K562 (cell line): ENCODE data around the gene YPEL1. TPM values are rescaled to one million over a fixed set of nuclear protein-coding genes. Genes with fewer than 3 reads are reported as not detected.

Experiments
- ATAC-seq: fragments of 200-7000 bp; cut with Tn5 transposase; 3 replicates; pipeline ENCODE4 v1.9.1; 2020; ENCODE audit warnings: moderate library complexity
- BruUV-seq: library from RNA; stranded (reverse); fragments of 400-500 nt; replicated peaks from 2 replicates; lab custom pipeline; 2021; lab: Mats Ljungman, UMichigan
- CTCF ChIA-PET: fragments of 300-600 bp; formaldehyde crosslinking; extraction: SDS; loops from one replicate; lab custom pipeline; 2021; ENCODE audit warnings: low intra/inter-chr PET ratio; lab: Yijun Ruan, JAX
- POLR2A ChIA-PET: fragments of 300-600, 350-650 bp; sonication (Branson Sonifier 250); formaldehyde crosslinking; extraction: SDS; loops from one replicate; lab custom pipeline; 2021; ENCODE audit warnings: antibody characterized with exemption, inconsistent platforms; lab: Yijun Ruan, JAX
- DNase-seq, 4 experiments: peaks; one replicate each; pipeline versions ENCODE4 v3.0.0 to v3.0.0-alpha.2; 2011 to 2018; ENCODE audit warnings: low spot score in 3 of 4, mixed read lengths in 3 of 4; ENCODE audit errors: extremely low read depth in 1 of 4
- FAIRE-seq: peaks from 2 replicates; lab custom pipeline; 2011; peaks lifted over from hg19 to GRCh38; lab: Jason Lieb, UNC
- H2AFZ ChIP-seq: 2 replicates; pipeline ENCODE4 v1.6.0; 2011; ENCODE audit warnings: low read depth, low read length, control low read depth, inconsistent platforms
- H3K27ac ChIP-seq: fragments of 200-600 bp; 3 replicates; pipeline ENCODE4 v1.8.0; 2011; ENCODE audit warnings: low read depth, mild to moderate bottlenecking, control low read depth, inconsistent platforms, low read length, moderate library complexity, mixed read lengths; ENCODE audit errors: extremely low read depth
- H3K27me3 ChIP-seq, 2 experiments: fragments of 300-600 bp in 1 of 2; 2 replicates in 1 of 2; 3 replicates in 1 of 2; pipeline versions ENCODE4 v1.6.0 to v1.8.0; 2011; ENCODE audit warnings: inconsistent platforms in 2 of 2, low read length in 2 of 2, mild to moderate bottlenecking in 1 of 2, mixed read lengths in 1 of 2, moderate library complexity in 1 of 2; ENCODE audit not compliant: control insufficient read depth in 2 of 2, insufficient read depth in 2 of 2
- H3K36me3 ChIP-seq: fragments of 300-600 bp; 3 replicates; pipeline ENCODE4 v1.8.0; 2011; ENCODE audit warnings: mild to moderate bottlenecking, low read length, inconsistent platforms; ENCODE audit not compliant: control insufficient read depth, insufficient read depth
- H3K4me1 ChIP-seq, 2 experiments: fragments of 200-600 bp in 1 of 2; replicated peaks in 1 of 2; 2 replicates in 1 of 2; 3 replicates in 1 of 2; pipeline versions ENCODE4 v1.5.1 to v1.8.0; 2011; ENCODE audit warnings: inconsistent platforms in 2 of 2, low read length in 2 of 2, mild to moderate bottlenecking in 1 of 2, mixed read lengths in 1 of 2, moderate library complexity in 1 of 2; ENCODE audit not compliant: control insufficient read depth in 2 of 2, insufficient read depth in 2 of 2
- H3K4me2 ChIP-seq: 2 replicates; pipeline ENCODE4 v1.6.1; 2011; ENCODE audit warnings: low read length, control low read depth, inconsistent platforms, mixed read lengths; ENCODE audit not compliant: insufficient read depth
- H3K4me3 ChIP-seq: fragments of 200-600 bp; sonication (generic), shearing (Covaris generic); 2 replicates; pipeline ENCODE4 v1.5.1; 2016; ENCODE audit warnings: control low read depth, inconsistent platforms
- H3K79me2 ChIP-seq: fragments of 200-600 bp; 3 replicates; pipeline ENCODE4 v1.8.0; 2011; ENCODE audit warnings: low read length, inconsistent platforms; ENCODE audit not compliant: control insufficient read depth, insufficient read depth
- H3K9ac ChIP-seq, 2 experiments: 2 replicates each; pipeline versions ENCODE4 v1.6.0 to v1.6.1; 2011; ENCODE audit warnings: low read depth in 2 of 2, low read length in 2 of 2, control low read depth in 1 of 2, inconsistent platforms in 1 of 2, mild to moderate bottlenecking in 1 of 2, mixed read lengths in 1 of 2; ENCODE audit not compliant: insufficient read depth in 1 of 2
- H3K9me1 ChIP-seq: one replicate; pipeline ENCODE4 v1.6.0; 2011; ENCODE audit warnings: inconsistent platforms, mild to moderate bottlenecking, low read length, moderate library complexity; ENCODE audit not compliant: control insufficient read depth, insufficient read depth
- H3K9me3 ChIP-seq: replicated peaks from 2 replicates; pipeline ENCODE4 v1.5.1; 2011; ENCODE audit warnings: low read depth, low read length, inconsistent platforms; ENCODE audit not compliant: control insufficient read depth, insufficient read depth
- H4K20me1 ChIP-seq: replicated peaks from 2 replicates; pipeline ENCODE4 v1.6.1; 2011; ENCODE audit warnings: low read length, inconsistent platforms, mixed read lengths; ENCODE audit not compliant: control insufficient read depth, insufficient read depth
- ILF3 ChIP-seq: fragments of 450-650 bp; IDR thresholded peaks from 2 replicates; pipeline ENCODE4 v1.6.1; 2018; ENCODE audit warnings: antibody characterized with exemption, mild to moderate bottlenecking, moderate library complexity, borderline replicate concordance
- whole genome bisulfite sequencing: fragments of 100-300 bp; shearing (Covaris generic); methylation state at CpG from one replicate; pipeline ENCODE4 v1.1.6; 2016; ENCODE audit warnings: low coverage, mixed read lengths; ENCODE audit not compliant: insufficient coverage; ENCODE audit errors: missing lambda C conversion rate; 5-methylcytosine and 5-hydroxymethylcytosine counted together
- in situ Hi-C: fragments of 300-500 bp; cut with MboI; formaldehyde crosslinking; loops from 4 replicates; pipeline ENCODE4 v1.15.0; 2018; ENCODE audit warnings: inconsistent platforms, mixed read lengths
- intact Hi-C: fragments of 100-400 bp; cut with micrococcal nuclease; formaldehyde crosslinking; loops from 2 replicates; pipeline ENCODE4 v1.14.2; 2022
- polyA plus RNA-seq, 8 experiments: library from polyadenylated mRNA; depleted of rRNA in 4 of 8; stranded (reverse) in 5 of 8; unstranded in 3 of 8; fragments of >200 nt; fragmentation: Nextera tagmentation in 2 of 8; fragmentation: Illumina TruSeq in 1 of 8; extraction: Ambion mirVana in 2 of 8; extraction: Trizol in 1 of 8; gene quantifications; 2 replicates each; pipeline versions ENCODE4 v1.2.1 to v1.2.3, GENCODE V29; 2011 to 2014; ENCODE audit warnings: inconsistent platforms in 1 of 8, missing spikeins in 1 of 8
- total RNA-seq, 7 experiments: library from RNA; depleted of rRNA in 6 of 7; stranded (reverse); fragments of >200 nt in 6 of 7; fragmentation: Illumina TruSeq in 2 of 7; extraction: Trizol in 2 of 7; gene quantifications; 2 replicates each; pipeline versions ENCODE4 v1.2.1 to v1.2.3, GENCODE V29; 2011 to 2021; ENCODE audit warnings: low replicate concordance in 1 of 7
- TF ChIP-seq, protein P1 (sequence below): sonication (generic); formaldehyde crosslinking; IDR thresholded peaks from 2 replicates; pipeline ENCODE4 v1.8.1; 2023; ENCODE audit warnings: mild to moderate bottlenecking, missing genetic modification reagents

Gene YPEL1
- total and polyA plus RNA-seq, 9 of the 15 experiments (the other 6 are each of a cell fraction or from before 2014, with no cell fraction given): 0.07 to 2.2 (median 0.46) TPM

DNA sequence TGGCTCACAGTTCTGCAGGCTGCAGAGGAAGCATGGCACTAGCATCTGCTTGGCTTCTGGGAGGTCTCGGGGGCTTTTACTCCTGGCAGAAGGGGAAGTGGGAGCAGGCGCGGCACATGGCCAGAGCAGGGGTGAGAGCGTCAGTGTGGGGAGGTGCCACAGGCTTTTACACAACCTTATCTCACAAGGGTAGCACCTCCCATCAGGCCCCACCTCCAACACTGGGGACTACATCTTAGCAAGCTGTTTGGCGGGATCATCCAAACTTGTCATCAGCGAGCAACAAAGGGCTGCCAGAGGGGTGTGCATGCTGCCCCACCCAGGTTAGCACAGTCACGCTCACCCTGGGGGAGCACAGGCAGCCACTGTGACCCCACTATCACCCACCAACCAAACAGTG, 18.9 kb upstream of the YPEL1 start:
- BruUV-seq: no TSS peak
- peak; percentile 96 for FAIRE-seq

More for the DNA sequence above, 18.9 kb upstream of the YPEL1 start:
- Histone ChIP-seq H3K27me3 (no peaks in the 10 kb centered on the region), H3K27ac (peak overlapping the region; percentile 70), H3K9me1 (peaks cover 21% of the 10 kb centered on the region), H4K20me1 (peaks cover 7% of the 10 kb centered on the region; the same call in 1 of the 2 replicates), H3K79me2 (no peaks in the 10 kb centered on the region), H3K4me3 (peak overlapping the region; percentile 4; the same call in 1 of the 2 replicates), H3K9me3 (no peaks in the 10 kb centered on the region), H3K36me3 (peaks cover 38% of the 10 kb centered on the region), H3K4me2 (peak overlapping the region; percentile 80)
- POLR2A ChIA-PET: interaction anchor here (0.6 to 16.6 kb wide), 38 partner anchors 8 to 1428 kb away, joined by 3 to 258 read pairs (median 4); partner anchors contain the start of genes PPIL2, PPM1F, RSPH14 and YPEL1
- intact Hi-C loops: loop anchor here (1.0 to 10.0 kb wide), 3 partner anchors 30 to 800 kb away; partner anchors contain the start of gene PRAME
- peak; percentile 93 for ATAC-seq
- CTCF ChIA-PET: interaction anchor here (0.9 to 1.5 kb wide), 2 partner anchors 10 to 184 kb away, joined by 3 to 4 read pairs; no protein-coding TSS in a partner anchor
- peak; percentile 100 for DNase-seq
- under 1% methylated on average over 7 of the region's 7 CpGs for WGBS
- TF ChIP-seq, protein P1, sequence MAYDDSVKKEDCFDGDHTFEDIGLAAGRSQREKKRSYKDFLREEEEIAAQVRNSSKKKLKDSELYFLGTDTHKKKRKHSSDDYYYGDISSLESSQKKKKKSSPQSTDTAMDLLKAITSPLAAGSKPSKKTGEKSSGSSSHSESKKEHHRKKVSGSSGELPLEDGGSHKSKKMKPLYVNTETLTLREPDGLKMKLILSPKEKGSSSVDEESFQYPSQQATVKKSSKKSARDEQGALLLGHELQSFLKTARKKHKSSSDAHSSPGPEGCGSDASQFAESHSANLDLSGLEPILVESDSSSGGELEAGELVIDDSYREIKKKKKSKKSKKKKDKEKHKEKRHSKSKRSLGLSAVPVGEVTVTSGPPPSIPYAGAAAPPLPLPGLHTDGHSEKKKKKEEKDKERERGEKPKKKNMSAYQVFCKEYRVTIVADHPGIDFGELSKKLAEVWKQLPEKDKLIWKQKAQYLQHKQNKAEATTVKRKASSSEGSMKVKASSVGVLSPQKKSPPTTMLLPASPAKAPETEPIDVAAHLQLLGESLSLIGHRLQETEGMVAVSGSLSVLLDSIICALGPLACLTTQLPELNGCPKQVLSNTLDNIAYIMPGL (CRISPR knock-in tag): peak; percentile 18; the same call in 1 of the 2 replicates
- no peak for TF ChIP-seq ILF3
- TF ChIP-seq, all 486 proteins: peak for 1
- H2AFZ ChIP-seq: peak overlapping the region; percentile 82
- in situ Hi-C loops: no loop called here
- H3K4me1 ChIP-seq: peaks cover 43% of the 10 kb centered on the region in 2 experiments
- H3K9ac ChIP-seq: peak overlapping the region; percentile 55 to 86
